Fibroblast of skin of left quadriceps (primary cell): Measurements from ENCODE around the gene SLC7A8.
"Not testable (repeated sequence)": the region's sequence is repeated elsewhere in the genome, so short reads cannot be mapped to it uniquely, and the experiment has no call there.

Experiments used
- DNase-seq, 2 experiments: peaks; one replicate each; pipeline ENCODE4 v3.0.0-alpha.2; 2013; ENCODE audit warnings: low read depth in 2 of 2

Gene SLC7A8

DNA sequence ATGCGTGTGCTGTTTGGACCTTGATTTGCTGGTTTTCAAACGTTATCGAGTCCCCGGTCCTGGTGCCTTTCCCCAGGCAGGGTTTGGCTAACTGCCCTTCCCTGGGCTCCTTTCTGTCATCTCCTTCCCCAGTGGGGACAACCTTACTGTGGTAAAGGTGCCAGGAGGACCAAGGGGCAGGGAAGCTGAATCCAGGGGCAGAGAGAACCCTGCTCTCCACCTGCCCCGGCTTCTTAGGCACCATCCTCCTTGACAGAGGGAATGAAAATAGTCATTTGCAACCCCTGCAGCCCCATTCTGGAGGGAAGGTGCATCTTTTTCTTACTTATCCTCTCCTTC lies 69.4 kb downstream of the SLC7A8 start:
- DNase-seq: no peak

DNA sequence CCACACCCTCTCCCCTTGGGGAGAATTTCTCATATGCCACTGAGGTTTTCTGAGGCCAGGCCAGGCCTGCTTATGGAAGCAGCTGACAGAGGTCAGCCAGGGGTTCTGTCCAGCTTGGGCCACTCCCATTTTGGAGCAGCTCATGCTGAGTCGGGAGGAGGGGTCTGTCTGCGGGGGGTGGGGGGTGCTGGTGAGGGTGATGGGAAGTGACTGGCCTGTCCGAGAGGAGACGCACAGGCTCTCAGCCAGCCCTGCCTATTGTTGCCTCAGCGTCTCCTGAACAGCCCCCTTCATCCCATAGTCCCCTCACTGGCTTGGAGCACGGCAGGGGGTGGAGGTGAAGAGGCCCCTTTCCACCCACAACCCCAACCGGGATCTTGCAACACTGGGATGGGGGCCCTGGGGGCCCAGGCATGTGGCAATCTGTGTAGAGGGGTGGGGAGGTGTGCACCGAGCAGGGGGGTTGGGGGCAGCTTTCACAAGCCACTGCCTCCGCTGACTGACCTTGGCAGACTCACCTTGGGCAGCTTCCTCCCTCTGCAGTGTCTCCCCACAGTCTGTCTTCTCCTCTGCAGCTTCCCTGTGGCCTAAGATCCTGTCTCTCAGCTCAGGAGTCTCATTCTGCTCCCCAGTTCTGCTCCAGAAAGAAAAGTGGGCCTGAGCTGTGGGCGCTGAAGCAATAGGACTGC lies 69.9 kb downstream of the SLC7A8 start:
- DNase-seq: no peak

DNA sequence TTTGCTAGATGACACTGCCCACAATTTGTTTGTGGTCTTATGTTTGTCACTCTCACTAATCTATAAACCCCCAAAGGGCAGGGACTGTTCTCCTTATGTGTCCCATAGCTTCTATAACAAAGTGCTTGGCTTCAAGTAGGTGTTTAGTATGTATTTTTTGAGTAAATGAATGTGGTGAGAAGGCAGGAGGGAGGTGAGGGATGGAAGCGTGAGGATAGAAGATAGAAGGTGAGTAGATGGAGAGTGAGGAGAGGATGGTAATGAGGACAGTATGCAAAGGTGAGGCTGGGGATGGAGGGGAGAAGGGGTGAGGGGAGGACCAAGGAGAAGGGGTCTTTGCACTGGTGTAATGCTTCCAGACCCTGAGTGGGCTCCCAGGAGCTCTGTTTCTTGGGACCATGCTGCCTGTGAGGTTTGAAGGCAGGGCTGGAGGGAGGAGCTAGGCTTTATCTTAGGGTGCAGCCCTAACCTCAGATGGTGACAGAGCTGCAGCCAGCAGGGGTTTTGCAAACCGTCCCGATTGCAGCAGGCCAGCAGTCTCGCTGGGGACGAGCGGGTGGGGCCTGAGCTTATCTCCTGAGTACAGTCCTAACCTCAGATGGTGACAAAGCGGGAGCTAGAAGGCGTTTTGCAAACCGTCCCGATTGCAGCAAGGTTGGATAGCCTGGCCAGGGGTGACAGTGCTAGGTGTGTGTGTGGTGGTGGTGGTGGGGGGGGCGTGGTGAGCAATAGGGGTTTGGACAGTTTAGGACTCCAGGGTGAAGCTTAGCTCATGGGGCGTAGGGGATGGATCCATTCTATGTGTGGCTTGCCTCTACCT lies 70.9 kb downstream of the SLC7A8 start:
- DNase-seq: no peak

DNA sequence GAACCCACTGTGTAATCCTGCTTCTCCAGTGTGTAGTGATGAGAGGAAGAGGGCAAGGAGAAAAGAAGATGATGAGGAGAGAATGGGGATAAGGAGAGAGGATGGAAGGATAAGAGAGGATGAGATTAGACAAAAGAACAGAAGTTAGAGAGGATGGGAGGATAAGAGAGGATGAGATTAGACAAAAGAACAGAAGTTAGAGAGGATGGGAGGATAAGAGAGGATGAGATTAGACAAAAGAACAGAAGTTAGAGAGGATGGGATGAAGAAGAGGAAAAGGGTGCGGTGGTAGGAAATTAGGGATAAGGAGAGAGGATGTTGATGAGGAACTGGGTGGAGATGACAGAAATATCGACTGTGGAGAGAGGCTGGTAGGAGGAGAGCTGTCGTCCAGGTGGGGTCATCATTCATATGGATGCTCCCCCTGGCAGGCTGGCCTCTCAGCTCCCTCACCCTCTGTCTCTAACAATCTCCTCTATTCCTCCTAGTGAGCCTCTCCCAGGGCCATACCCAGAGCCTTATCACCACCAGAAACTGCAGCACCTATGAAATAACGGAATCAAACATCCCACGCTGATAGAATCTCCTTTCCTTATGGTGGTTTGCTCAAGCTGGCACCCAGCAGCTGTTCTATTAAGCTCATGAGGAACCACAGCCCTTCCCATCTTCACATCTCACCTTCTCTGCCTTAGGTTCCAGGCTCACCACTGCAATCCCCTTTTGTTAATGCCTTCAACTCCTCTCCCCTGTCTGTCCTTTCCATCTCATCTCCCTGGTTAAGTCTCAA lies 72.7 kb downstream of the SLC7A8 start:
- DNase-seq: no peak

DNA sequence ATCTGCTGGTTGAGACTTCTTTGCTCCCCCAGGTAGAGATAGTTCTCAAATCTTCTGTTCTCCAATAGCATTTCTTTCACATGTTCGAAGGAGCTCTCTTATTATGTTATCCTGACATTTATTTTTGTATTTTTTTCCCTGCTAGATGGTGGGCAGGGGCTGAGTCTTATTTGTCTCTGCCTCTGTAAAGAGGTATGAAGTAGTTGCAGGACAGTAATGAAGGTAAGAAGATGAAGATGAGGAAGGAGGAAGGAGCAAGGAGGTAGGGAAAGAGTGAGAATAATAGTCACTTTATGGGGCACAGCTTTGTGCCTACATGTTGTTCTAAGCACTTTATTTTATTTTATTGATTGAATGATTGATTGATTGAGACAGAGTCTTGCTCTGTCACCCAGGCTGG lies 73.7 kb downstream of the SLC7A8 start:
- no peak for DNase-seq

DNA sequence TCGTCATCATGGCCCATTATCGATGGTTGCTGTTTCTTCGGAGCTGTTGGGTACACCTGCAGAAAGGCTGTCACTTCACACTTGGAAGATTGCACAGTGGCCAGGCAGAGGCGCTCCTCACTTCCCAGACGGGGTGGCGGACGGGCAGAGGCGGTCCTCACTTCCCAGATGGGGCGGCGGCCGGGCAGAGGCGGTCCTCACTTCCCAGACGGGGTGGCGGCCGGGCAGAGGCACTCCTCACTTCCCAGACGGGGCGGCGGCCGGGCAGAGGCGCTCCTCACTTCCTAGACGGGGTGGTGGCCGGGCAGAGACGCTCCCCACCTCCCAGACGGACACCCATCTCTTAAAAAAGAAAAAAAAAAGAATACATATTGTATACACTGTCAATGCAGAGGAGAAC lies 75.3 kb downstream of the SLC7A8 start:
- not testable (repeated sequence) for DNase-seq

DNA sequence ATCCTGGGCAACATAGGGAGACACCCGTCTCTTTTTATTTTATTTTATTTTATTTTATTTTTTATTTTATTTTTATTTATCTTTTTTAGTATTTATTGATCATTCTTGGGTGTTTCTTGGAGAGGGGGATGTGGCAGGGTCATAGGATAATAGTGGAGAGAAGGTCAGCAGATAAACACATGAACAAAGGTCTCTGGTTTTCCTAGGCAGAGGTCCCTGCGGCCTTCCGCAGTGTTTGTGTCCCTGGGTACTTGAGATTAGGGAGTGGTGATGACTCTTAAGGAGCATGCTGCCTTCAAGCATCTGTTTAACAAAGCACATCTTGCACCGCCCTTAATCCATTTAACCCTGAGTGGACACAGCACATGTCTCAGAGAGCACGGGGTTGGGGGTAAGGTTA lies 75.8 kb downstream of the SLC7A8 start:
- DNase-seq: not testable (repeated sequence)

DNA sequence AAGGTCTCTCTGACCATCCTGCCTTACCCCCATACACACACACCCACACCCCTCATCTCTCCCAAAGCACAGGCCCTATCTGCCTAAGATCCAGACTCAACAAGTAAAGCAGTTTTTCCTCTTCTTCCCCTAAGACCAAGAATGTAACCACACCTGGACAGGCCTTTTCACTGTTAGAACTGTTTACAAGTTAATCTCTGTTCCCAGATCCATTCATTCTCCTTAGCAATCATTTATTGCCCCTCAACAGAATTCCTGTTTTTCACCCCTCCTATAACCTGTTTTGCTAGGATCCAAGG lies 76.8 kb downstream of the SLC7A8 start:
- DNase-seq: no peak

DNA sequence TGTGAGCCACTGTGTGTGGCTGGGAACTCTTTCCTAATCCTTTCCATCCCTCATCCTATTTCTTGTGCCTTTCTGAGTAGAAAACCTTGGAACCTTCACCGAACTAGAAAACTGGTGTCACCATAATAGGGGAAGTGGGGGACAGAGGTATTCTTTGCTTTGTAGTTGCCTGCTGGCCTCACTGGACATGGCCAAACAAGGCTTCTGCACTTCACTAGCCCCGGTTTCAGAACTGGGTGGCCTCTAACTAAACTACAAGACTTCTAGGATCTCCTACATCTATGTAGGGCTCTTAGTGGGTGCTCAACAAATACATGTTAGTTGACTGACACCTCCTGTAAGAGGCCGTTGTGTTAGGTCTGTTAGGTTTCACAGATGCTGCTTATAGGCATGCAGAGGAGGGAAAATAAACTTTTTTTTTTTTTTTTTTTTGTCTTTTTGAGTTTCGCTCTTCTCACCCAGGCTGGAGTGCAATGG lies 78.1 kb downstream of the SLC7A8 start:
- DNase-seq: no peak

DNA sequence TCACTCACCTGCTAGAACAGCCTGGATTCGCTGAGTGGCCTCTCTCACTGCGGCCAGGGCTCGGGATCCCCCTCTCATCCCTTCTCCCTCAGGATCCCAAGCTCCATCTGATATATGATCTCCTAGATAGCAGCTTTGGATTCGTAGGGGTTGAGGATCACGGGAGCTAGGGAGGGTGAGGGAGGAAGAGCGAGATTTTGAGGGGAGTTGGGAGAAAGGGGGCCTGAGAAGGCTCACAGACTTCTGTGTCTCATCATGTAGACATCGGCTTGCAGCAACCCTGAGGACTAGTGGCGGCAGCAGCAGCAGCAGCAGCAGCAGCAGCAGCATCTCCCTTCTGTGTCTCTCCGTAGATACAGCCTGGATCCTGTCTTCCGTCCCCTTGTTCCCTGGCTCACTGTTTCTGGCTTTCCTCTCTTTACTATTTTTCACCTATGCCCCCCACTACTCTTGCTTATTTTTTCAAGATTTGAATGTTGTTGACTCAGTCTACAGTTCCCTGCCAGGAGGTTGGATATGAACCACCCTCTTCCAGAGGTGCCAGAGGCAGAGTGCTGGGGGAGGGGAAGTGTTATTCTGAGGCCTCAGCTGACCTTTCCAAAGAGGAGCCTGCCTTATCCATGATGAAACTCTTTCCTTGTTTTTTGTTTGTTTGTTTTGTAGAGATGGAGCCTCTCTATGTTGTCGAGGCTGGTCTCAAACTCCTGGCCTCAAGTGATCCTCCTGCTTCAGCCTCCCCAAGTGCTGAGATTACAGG lies 78.7 kb downstream of the SLC7A8 start, which contains the start of gene CIROP:
TSS of gene CIROP (minus strand) at position 399 of the 757 bp plus-strand sequence. CDS start at position 330, 69 bp downstream.
- DNase-seq: no peak

DNA sequence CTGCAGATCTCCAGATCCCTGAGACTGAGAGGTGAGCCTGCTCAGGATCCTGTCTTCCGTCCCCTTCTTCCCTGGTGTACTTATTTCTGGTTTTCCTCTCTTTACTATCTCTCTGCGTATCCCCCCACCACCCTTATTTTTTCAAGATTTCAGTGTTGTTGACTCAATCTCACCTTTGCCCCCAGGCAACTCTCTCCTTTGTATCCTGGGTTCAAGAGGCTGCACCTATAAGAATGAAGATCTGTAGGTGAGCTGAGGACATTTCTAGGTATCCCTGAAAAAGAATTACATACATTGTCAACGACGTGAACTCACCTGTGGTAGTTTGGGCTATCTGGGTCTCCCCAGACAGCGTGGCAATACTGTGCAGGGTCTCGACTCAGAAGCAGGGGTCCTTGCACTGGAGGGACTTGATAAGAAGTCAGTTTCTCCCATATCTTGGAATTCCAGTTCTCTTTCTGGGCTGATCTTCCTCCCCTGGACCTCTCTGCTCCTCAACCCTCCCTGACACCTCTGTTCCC lies 79.3 kb downstream of the SLC7A8 start:
- DNase-seq: no peak

DNA sequence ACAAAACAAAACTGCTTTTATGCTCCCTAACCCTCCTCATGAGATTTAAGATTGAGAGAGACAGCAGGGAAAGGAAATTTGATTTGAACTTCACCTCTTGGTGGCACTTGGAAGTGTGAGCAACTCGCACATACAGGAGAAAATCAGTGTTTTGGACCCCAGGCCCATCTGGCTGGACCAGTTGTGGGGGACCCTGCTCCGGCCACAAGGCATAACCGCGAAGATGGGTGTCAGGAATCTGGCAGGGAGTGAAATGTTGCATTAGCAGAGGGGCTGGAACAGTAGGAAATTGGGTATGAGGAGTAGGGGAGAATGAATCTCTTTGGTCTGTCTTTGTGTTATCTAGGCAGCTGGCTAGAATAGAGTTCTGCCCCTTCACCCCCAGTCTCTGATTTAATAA lies 79.9 kb downstream of the SLC7A8 start:
- no peak for DNase-seq

DNA sequence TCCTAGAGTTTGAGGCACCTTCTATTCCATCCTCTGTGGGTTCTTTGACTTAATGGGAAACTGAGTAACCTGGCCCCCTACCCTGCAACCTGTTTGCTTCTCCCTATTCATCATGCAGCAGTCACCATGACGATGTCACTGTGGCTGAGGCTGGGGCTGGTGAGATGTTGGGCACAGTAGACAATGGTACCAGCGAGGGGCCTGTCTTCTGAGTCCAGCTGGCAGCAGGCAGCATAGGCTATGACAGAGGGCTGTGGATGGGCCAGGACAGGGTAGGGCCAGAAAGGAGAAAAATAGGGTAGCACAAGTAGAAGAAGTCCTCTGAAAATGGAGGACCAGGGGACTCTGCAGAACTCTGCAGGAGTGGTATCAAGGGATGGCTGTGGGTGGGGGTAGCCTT lies 80.7 kb downstream of the SLC7A8 start:
- no peak for DNase-seq

DNA sequence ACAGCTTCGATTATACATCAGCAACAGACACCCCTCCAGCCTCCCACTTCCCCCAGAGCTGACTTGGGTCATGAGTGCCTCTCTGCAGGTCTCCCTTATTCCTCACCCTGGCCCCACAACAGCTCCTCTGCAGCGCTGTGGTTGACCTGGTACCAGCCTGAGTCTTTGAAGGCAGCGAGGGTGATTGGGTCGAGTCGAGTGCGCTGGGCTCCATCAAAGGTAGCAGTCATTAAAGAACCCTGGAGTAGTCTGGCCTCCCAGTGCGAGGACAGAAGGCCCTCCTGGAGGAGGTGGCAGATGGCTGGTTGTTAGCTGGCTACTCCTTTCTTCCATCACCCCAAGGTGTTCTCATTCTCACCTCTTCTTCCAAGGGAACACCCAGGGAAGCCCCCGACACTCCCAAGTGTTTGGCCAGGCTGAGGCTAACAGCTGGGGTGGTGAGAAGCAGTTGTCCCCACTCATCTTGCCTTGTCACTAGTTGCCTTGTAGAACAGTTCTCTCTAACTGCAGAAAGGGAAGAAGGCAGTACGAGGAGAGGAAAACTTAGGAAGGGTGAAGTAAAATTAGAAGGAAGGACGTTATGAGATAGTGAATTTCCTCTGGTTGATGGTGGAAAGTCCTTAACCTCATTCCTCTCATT lies 81.4 kb downstream of the SLC7A8 start:
- DNase-seq: no peak

DNA sequence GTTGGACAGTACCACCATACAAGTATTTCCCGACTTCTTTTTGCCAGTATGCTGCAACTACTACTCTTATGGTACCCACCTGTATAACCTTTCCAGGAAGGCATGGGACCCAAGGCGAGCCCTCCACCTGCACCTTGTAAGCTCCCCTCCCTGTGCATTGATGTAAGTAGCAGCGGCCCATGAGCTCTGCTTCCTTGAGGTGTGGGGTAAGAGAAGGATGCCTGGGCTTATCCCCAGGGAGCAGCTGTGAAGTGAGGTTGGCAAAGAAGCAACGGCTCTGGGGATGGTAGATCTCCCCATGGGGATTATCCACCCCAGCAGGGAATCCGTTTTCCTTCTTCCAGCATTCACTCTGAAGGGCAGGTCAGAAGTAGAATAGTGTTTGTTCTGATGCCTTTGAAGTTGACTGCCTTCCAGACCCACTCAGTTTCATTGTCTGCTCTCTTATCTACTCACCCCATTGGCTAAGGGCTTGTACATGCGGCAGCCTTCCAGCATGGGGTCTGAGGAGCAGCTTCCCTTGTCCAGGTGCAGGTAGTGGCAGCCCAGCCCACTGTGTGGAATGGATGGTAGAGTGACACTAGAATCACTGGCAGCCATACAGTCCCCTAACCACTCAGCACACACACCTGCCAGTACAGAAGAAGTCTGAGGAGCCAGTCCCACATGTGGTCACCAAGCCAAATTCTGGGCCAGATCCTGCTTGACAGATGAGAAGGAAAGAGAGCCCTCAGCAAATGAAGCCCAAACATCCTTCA lies 82.1 kb downstream of the SLC7A8 start:
- DNase-seq: no peak

DNA sequence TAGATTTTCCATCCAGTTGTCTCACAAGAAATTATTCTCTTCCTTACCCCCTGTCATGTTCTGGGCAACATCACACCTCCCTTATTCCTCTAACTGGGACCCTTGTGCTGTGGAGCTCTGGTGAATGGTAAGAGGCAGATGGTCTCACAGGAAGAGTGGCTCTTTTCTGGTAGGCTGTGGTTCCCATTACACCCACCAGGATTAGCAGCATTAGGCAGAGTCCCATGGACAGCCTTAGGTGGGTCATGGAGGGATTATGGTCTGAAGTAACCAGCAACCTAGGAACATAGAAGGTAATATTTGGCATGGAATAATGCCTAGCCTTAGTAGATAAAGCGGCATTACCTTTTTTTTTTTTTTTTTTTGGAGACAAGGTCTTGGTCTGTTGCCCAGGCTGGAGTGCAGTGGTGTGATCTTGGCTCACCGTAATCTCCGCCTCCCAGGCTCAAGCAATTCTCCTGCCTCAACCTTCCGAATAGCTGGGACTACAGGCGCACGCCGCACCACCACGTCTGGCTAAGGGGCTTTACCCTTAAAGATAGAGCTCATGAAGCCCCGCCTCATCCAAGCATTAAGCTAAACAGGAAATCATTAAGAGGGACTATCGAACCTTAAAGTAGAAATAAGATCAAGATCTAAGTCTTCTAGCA lies 84.1 kb downstream of the SLC7A8 start:
- DNase-seq: no peak

DNA sequence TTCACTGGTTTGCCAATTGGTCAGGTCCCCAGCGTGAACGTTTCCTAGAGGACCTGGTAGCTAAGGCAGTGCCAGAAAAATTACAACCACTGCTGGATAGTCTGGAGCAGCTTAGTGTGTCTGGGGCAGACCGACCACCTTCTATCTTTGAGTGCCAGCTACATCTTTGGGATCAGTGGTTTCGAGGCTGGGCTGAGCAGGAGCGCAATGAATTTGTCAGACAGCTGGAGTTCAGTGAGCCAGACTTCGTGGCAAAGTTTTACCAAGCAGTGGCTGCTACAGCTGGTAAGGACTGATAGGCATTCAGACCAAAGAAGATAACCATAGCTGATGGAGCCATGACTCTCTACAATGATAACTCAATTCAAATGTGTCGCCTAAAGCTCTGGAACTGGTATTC lies 85.7 kb downstream of the SLC7A8 start:
- DNase-seq: no peak

DNA sequence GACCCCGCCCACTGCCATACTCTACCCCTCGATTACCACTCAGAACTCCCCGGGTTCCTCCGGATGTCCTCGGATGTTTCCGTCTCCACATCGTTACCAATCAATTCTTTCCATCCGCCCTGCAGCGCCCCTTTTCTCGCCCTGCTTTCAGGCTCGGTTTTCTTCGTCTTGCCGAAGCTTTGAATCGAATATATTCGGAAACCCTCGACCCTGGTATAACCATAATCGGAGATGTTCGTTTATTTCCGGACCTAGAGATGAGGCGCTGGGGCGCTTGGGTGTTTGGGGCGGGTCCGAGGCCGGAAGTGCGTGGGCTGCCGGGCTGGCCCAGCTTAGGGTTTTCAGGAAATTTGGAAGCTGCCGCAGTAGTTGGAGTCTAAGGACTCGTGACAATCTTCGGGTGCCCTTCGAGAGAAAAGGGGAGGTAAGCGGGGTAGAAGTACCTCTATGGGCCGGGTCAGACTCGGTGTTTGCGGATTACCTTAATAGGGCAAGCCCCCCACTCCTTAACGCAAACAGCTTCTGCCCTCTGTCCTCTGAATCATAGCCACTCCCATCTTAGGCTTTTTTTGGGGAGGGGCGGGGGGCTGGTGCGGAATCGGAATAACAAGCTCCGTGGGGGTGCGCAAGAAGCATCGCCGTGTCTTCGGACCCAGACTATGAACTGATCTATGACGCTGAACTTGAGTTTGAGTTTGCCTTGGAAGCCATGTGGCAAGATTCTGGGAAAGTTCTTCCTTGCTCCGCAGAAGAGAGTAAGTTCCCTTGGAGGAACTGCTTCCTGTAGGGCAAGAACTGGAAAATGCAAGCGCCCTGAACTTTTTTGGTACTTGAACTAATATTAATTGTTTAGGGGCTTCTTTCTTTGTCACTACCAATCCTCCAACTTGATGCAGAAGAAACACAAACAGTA lies 88.0 kb downstream of the SLC7A8 start, which contains the start of gene C14orf119:
TSS of gene C14orf119 (plus strand) at position 310 of the 913 bp plus-strand sequence. CDS start 2,154 bp downstream, outside the sequence.
- DNase-seq: peak; percentile 99 to 100
